GM12878 (cell line): ENCODE data around the gene SIVA1. TPM values are rescaled to one million over a fixed set of nuclear protein-coding genes. Genes with fewer than 3 reads are reported as not detected.

Experiments
- ATAC-seq: fragments of 200-7000 bp; cut with Tn5 transposase; 3 replicates; pipeline ENCODE4 v1.9.1; 2020; ENCODE audit warnings: mild to moderate bottlenecking, moderate library complexity
- BruUV-seq: library from RNA; stranded (reverse); fragments of 400-500 nt; replicated peaks from 2 replicates; lab custom pipeline; 2021; lab: Mats Ljungman, UMichigan
- CTCF ChIA-PET: fragments of 300-600 bp; sonication (Branson Sonifier 250); formaldehyde crosslinking; extraction: SDS; loops from one replicate; lab custom pipeline; 2021; ENCODE audit warnings: inconsistent platforms; lab: Yijun Ruan, JAX
- POLR2A ChIA-PET: fragments of 350-600 bp; formaldehyde crosslinking; extraction: SDS; loops from one replicate; lab custom pipeline; 2021; ENCODE audit warnings: inconsistent platforms; lab: Charles Lee
- RAD21 ChIA-PET: fragments of 300-600 bp; sonication (Branson Sonifier 250); formaldehyde crosslinking; loops from one replicate; lab custom pipeline; 2023; ENCODE audit warnings: antibody characterized with exemption; ENCODE audit not compliant: unreplicated experiment; lab: Charles Lee
- SMC1A ChIA-PET: fragments of 300-600 bp; sonication (Branson Sonifier 250); formaldehyde crosslinking; loops from one replicate; lab custom pipeline; 2023; ENCODE audit not compliant: unreplicated experiment, uncharacterized antibody; lab: Charles Lee
- DNase-seq: peaks from one replicate; pipeline ENCODE4 v3.0.0-alpha.2; 2011; ENCODE audit warnings: low read depth, low spot score
- FAIRE-seq: peaks from 3 replicates; lab custom pipeline; 2011; peaks lifted over from hg19 to GRCh38; lab: Jason Lieb, UNC
- H2AFZ ChIP-seq: 2 replicates; pipeline ENCODE4 v1.6.0; 2011; ENCODE audit warnings: low read depth, low read length, control low read depth; ENCODE audit not compliant: control insufficient read depth
- H3K27ac ChIP-seq: 2 replicates; pipeline ENCODE4 v1.5.1; 2011; ENCODE audit warnings: control low read depth; ENCODE audit not compliant: control insufficient read depth, insufficient read depth
- H3K27me3 ChIP-seq, 2 experiments: replicated peaks in 1 of 2; 2 replicates each; pipeline versions ENCODE4 v1.6.0 to v1.6.1; 2011; ENCODE audit warnings: low read length in 1 of 2; ENCODE audit not compliant: control insufficient read depth in 2 of 2, insufficient read depth in 2 of 2
- H3K36me3 ChIP-seq, 2 experiments: 2 replicates each; pipeline ENCODE4 v1.5.1; 2011; ENCODE audit warnings: low read length in 1 of 2; ENCODE audit not compliant: control insufficient read depth in 2 of 2, insufficient read depth in 2 of 2
- H3K4me1 ChIP-seq: 2 replicates; pipeline ENCODE4 v1.6.1; 2011; ENCODE audit warnings: mild to moderate bottlenecking, low read length, moderate library complexity, mixed read lengths; ENCODE audit not compliant: control insufficient read depth, insufficient read depth
- H3K4me2 ChIP-seq: 2 replicates; pipeline ENCODE4 v1.6.0; 2011; ENCODE audit warnings: control low read depth; ENCODE audit not compliant: control insufficient read depth, insufficient read depth
- H3K4me3 ChIP-seq: fragments of 200-600 bp; sonication (generic); 2 replicates; pipeline ENCODE4 v1.5.1; 2016
- H3K79me2 ChIP-seq: 2 replicates; pipeline ENCODE4 v1.6.0; 2011; ENCODE audit warnings: low read length; ENCODE audit not compliant: control insufficient read depth, insufficient read depth
- H3K9ac ChIP-seq: 2 replicates; pipeline ENCODE4 v1.8.0; 2011; ENCODE audit warnings: low read length, control low read depth, mixed read lengths; ENCODE audit not compliant: control insufficient read depth, insufficient read depth
- H3K9me3 ChIP-seq: replicated peaks from 3 replicates; pipeline ENCODE4 v1.5.1; 2011; ENCODE audit warnings: mild to moderate bottlenecking, low read length; ENCODE audit not compliant: control insufficient read depth, insufficient read depth
- H4K20me1 ChIP-seq: 2 replicates; pipeline ENCODE4 v1.6.0; 2011; ENCODE audit not compliant: control insufficient read depth, insufficient read depth
- CEBPB ChIP-seq, 2 experiments: fragments of 150-350 bp in 1 of 2; IDR thresholded peaks; 2 replicates each; pipeline ENCODE4 v1.6.1; 2012 to 2014; ENCODE audit warnings: low read depth in 2 of 2, low read length in 2 of 2, borderline replicate concordance in 1 of 2, inconsistent platforms in 1 of 2
- CHD2 ChIP-seq: IDR thresholded peaks from 2 replicates; pipeline ENCODE4 v1.6.1; 2011; ENCODE audit warnings: low read depth, low read length, improper control_type of control experiment, borderline replicate concordance
- FOXM1 ChIP-seq: IDR thresholded peaks from 2 replicates; pipeline ENCODE4 v1.6.1; 2012; ENCODE audit warnings: low read depth, mild to moderate bottlenecking, inconsistent platforms, low read length, moderate library complexity
- HDGF ChIP-seq: fragments of 450-650 bp; IDR thresholded peaks from 2 replicates; pipeline ENCODE4 v1.6.1; 2016; ENCODE audit warnings: antibody characterized with exemption
- PAX8 ChIP-seq: fragments of 450-650 bp; IDR thresholded peaks from 2 replicates; pipeline ENCODE4 v1.6.1; 2017; ENCODE audit warnings: mild to moderate bottlenecking, moderate library complexity
- SRF ChIP-seq, 2 experiments: IDR thresholded peaks; 2 replicates each; pipeline ENCODE4 v1.6.1; 2011; ENCODE audit warnings: low read depth in 2 of 2, low read length in 2 of 2, mild to moderate bottlenecking in 1 of 2, moderate library complexity in 1 of 2
- ZNF384 ChIP-seq: IDR thresholded peaks from 2 replicates; pipeline ENCODE4 v1.6.1; 2012; ENCODE audit warnings: low read depth, mild to moderate bottlenecking, low read length, improper control_type of control experiment, borderline replicate concordance
- WGBS: methylation state at CpG from one replicate; pipeline ENCODE4 v1.1.6; 2016; ENCODE audit warnings: low lambda C conversion rate; ENCODE audit not compliant: insufficient replicate concordance, insufficient coverage; ENCODE audit errors: missing lambda C conversion rate; 5-methylcytosine and 5-hydroxymethylcytosine counted together
- in situ Hi-C: fragments of 300-500 bp; cut with MboI; formaldehyde crosslinking; loops from 9 replicates; pipeline ENCODE4 v1.14.3; 2018; ENCODE audit warnings: mixed read lengths
- intact Hi-C: fragments of 100-400 bp; cut with micrococcal nuclease; formaldehyde crosslinking; loops from one replicate; pipeline ENCODE4 v1.14.2; 2022; ENCODE audit not compliant: unreplicated experiment
- polyA plus RNA-seq, 11 experiments: library from polyadenylated mRNA; depleted of rRNA in 4 of 11; unstranded in 6 of 11; stranded (reverse) in 5 of 11; fragments of >200 nt; fragmentation: Nextera tagmentation in 4 of 11; fragmentation: Illumina TruSeq in 1 of 11; extraction: Ambion mirVana in 4 of 11; extraction: Trizol in 1 of 11; gene quantifications; 1 replicate in 1 of 11; 2 replicates in 10 of 11; pipeline versions ENCODE4 v1.2.1 to v1.2.3, GENCODE V29; 2011 to 2016; ENCODE audit warnings: inconsistent platforms in 2 of 11, missing spikeins in 2 of 11, low read depth in 1 of 11
- total RNA-seq, 4 experiments: library from RNA; depleted of rRNA in 3 of 4; stranded (reverse); fragments of >200 nt in 3 of 4; fragmentation: Illumina TruSeq in 1 of 4; extraction: Trizol in 1 of 4; gene quantifications; 2 replicates each; pipeline versions ENCODE4 v1.2.1 to v1.2.3, GENCODE V29; 2013 to 2021
- TF ChIP-seq, protein P1 (sequence below): IDR thresholded peaks from 2 replicates; pipeline ENCODE4 v1.6.1; 2011; ENCODE audit warnings: low read depth, low read length, improper control_type of control experiment, borderline replicate concordance

Gene SIVA1
- total and polyA plus RNA-seq, 10 of the 15 experiments (the other 5 are each of a cell fraction or from before 2014, with no cell fraction given), result 4.6 to 282 (median 106) TPM

DNA sequence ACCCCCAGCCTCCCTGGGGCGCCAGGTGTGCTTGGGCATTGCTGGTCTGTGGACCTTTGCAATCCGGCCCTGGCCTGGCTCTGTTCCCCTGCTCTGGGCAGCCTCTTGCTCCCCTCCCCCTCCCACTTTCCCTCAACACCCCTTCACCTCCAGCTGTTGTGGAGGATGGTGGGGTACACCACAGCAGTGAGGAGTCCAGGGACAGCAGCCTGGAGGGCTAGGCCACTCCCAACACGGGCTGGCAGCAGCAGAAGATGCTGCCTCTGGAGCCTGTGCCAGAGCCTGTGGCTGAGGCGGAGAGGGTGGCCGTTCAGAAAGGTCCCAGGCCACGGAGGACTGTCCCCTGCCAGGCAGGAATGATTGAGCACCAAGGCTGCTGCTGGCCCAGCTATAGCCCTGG lies 55.5 kb downstream of the SIVA1 start:
- ATAC-seq (no peak), DNase-seq (no peak), FAIRE-seq (no peak)
- RAD21 ChIA-PET, result no interaction called here
- Histone ChIP-seq H3K4me2 (no peak overlapping the region), H3K4me3 (no peak overlapping the region), H3K9ac (no peak overlapping the region)
- 72% methylated on average over 6 of the region's 6 CpGs for WGBS
- POLR2A ChIA-PET, result no interaction called here
- TF ChIP-seq FOXM1, result no peak
- no peak for TF ChIP-seq HDGF
- TF ChIP-seq SRF (IDR thresholded peaks at IDR 0.05; ENCODE audit: low read depth in 2 of 2, low read length in 2 of 2), result no peak
- TF ChIP-seq PAX8, result no peak
- TF ChIP-seq CHD2, result no peak
- no peak for TF ChIP-seq CEBPB (IDR thresholded peaks at IDR 0.05; ENCODE audit: borderline replicate concordance in 1 of 2, low read depth in 2 of 2, low read length in 2 of 2)
- TF ChIP-seq, protein P1, sequence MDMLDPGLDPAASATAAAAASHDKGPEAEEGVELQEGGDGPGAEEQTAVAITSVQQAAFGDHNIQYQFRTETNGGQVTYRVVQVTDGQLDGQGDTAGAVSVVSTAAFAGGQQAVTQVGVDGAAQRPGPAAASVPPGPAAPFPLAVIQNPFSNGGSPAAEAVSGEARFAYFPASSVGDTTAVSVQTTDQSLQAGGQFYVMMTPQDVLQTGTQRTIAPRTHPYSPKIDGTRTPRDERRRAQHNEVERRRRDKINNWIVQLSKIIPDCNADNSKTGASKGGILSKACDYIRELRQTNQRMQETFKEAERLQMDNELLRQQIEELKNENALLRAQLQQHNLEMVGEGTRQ, result no peak
- no peak for TF ChIP-seq ZNF384
- TF ChIP-seq, all 136 proteins: peak for 0
- H3K9me3 ChIP-seq, result no peaks in the 10 kb centered on the region
- no peaks in the 10 kb centered on the region for H4K20me1 ChIP-seq
- no peaks in the 10 kb centered on the region for H3K36me3 ChIP-seq
- SMC1A ChIA-PET, result interaction anchor here (1.0 kb wide), 1 partner anchor 40 kb away, joined by 3 read pairs; no protein-coding TSS in a partner anchor
- no peak overlapping the region for H3K27ac ChIP-seq
- intact Hi-C loops, result no loop called here
- H2AFZ ChIP-seq, result no peak overlapping the region
- CTCF ChIA-PET, result no interaction called here
- H3K79me2 ChIP-seq, result no peaks in the 10 kb centered on the region
- BruUV-seq, result no TSS peak
- in situ Hi-C loops, result no loop called here
- no peaks in the 10 kb centered on the region for H3K27me3 ChIP-seq
- no peaks in the 10 kb centered on the region for H3K4me1 ChIP-seq

Other genes starting within 250 kb of the SIVA1 start
Only the 7 nearest of the 10 such genes appear.
- not detected in 2 replicates for gene TMEM179, start 148.4 kb upstream of the SIVA1 start, total RNA-seq (2014; rRNA removed)
- not detected in 2 replicates for gene TMEM179, start 148.4 kb upstream of the SIVA1 start, total RNA-seq (2014; rRNA removed; fragmentation: Illumina TruSeq; extraction: Trizol)
- gene TMEM179, start 148.4 kb upstream of the SIVA1 start, total RNA-seq (2021), result not detected in 2 replicates
- gene TMEM179, start 148.4 kb upstream of the SIVA1 start, polyA plus RNA-seq (2011; rRNA removed), result not detected in 2 replicates
- not detected in 2 replicates for gene TMEM179, start 148.4 kb upstream of the SIVA1 start, polyA plus RNA-seq (2014; fragmentation: Illumina TruSeq; extraction: Trizol)
- not detected for gene TMEM179, start 148.4 kb upstream of the SIVA1 start, polyA plus RNA-seq (2014; fragmentation: Nextera tagmentation; extraction: Ambion mirVana)
- not detected in 2 replicates for gene TMEM179, start 148.4 kb upstream of the SIVA1 start, polyA plus RNA-seq (2014; rRNA removed)
- gene TMEM179, start 148.4 kb upstream of the SIVA1 start, polyA plus RNA-seq (2016; fragmentation: Nextera tagmentation; extraction: Ambion mirVana), result not detected
- 16.3 and 21.1 TPM in 2 replicates for gene INF2, start 63.5 kb upstream of the SIVA1 start, total RNA-seq (2014; rRNA removed)
- 5.7 and 5.8 TPM in 2 replicates for gene INF2, start 63.5 kb upstream of the SIVA1 start, total RNA-seq (2014; rRNA removed; fragmentation: Illumina TruSeq; extraction: Trizol)
- 42.7 and 43.2 TPM in 2 replicates for gene INF2, start 63.5 kb upstream of the SIVA1 start, total RNA-seq (2021)
- gene INF2, start 63.5 kb upstream of the SIVA1 start, polyA plus RNA-seq (2011; rRNA removed), result 3.8 and 7.6 TPM in 2 replicates
- 2.7 and 5.3 TPM in 2 replicates for gene INF2, start 63.5 kb upstream of the SIVA1 start, polyA plus RNA-seq (2014; fragmentation: Illumina TruSeq; extraction: Trizol)
- gene INF2, start 63.5 kb upstream of the SIVA1 start, polyA plus RNA-seq (2014; fragmentation: Nextera tagmentation; extraction: Ambion mirVana), result 1 to 10 TPM in 1 of 2 experiments, under 1 TPM in 1; 0.72 to 2.1 TPM
- gene INF2, start 63.5 kb upstream of the SIVA1 start, polyA plus RNA-seq (2014; rRNA removed), result 28.2 and 33.9 TPM in 2 replicates
- gene INF2, start 63.5 kb upstream of the SIVA1 start, polyA plus RNA-seq (2016; fragmentation: Nextera tagmentation; extraction: Ambion mirVana), result 1 to 10 TPM; 8.9 to 9.1 TPM
- gene ADSS1, start 28.9 kb upstream of the SIVA1 start, total RNA-seq (2014; rRNA removed), result not detected in 2 replicates
- gene ADSS1, start 28.9 kb upstream of the SIVA1 start, total RNA-seq (2014; rRNA removed; fragmentation: Illumina TruSeq; extraction: Trizol), result not detected in 2 replicates
- gene ADSS1, start 28.9 kb upstream of the SIVA1 start, total RNA-seq (2021), result 0.28 TPM in 1 of 2 replicates, not detected in the other
- 0.19 and 0.39 TPM in 2 replicates for gene ADSS1, start 28.9 kb upstream of the SIVA1 start, polyA plus RNA-seq (2011; rRNA removed)
- 0.12 TPM in 1 of 2 replicates, not detected in the other for gene ADSS1, start 28.9 kb upstream of the SIVA1 start, polyA plus RNA-seq (2014; fragmentation: Illumina TruSeq; extraction: Trizol)
- under 1 TPM in 1 of 2 experiments, not detected in 1; 0.11 TPM for gene ADSS1, start 28.9 kb upstream of the SIVA1 start, polyA plus RNA-seq (2014; fragmentation: Nextera tagmentation; extraction: Ambion mirVana)
- gene ADSS1, start 28.9 kb upstream of the SIVA1 start, polyA plus RNA-seq (2014; rRNA removed), result 0.45 TPM in 1 of 2 replicates, not detected in the other
- not detected for gene ADSS1, start 28.9 kb upstream of the SIVA1 start, polyA plus RNA-seq (2016; fragmentation: Nextera tagmentation; extraction: Ambion mirVana)
- 70.8 and 83.6 TPM in 2 replicates for gene AKT1, start 42.6 kb downstream of the SIVA1 start, total RNA-seq (2014; rRNA removed)
- 55.9 and 62.4 TPM in 2 replicates for gene AKT1, start 42.6 kb downstream of the SIVA1 start, total RNA-seq (2014; rRNA removed; fragmentation: Illumina TruSeq; extraction: Trizol)
- gene AKT1, start 42.6 kb downstream of the SIVA1 start, total RNA-seq (2021), result 102 and 110 TPM in 2 replicates
- gene AKT1, start 42.6 kb downstream of the SIVA1 start, polyA plus RNA-seq (2011; rRNA removed), result 44.8 and 70.3 TPM in 2 replicates
- gene AKT1, start 42.6 kb downstream of the SIVA1 start, polyA plus RNA-seq (2014; fragmentation: Illumina TruSeq; extraction: Trizol), result 19.3 and 55.4 TPM in 2 replicates
- gene AKT1, start 42.6 kb downstream of the SIVA1 start, polyA plus RNA-seq (2014; fragmentation: Nextera tagmentation; extraction: Ambion mirVana), result 1 to 10 TPM in 1 of 2 experiments, under 1 TPM in 1; 0.63 to 1.4 TPM
- 92.3 and 101 TPM in 2 replicates for gene AKT1, start 42.6 kb downstream of the SIVA1 start, polyA plus RNA-seq (2014; rRNA removed)
- gene AKT1, start 42.6 kb downstream of the SIVA1 start, polyA plus RNA-seq (2016; fragmentation: Nextera tagmentation; extraction: Ambion mirVana), result 1 to 10 TPM; 9.0 to 9.2 TPM
- gene ZBTB42, start 48.0 kb downstream of the SIVA1 start, total RNA-seq (2014; rRNA removed), result 0.33 and 0.68 TPM in 2 replicates
- gene ZBTB42, start 48.0 kb downstream of the SIVA1 start, total RNA-seq (2014; rRNA removed; fragmentation: Illumina TruSeq; extraction: Trizol), result 0.46 and 0.54 TPM in 2 replicates
- gene ZBTB42, start 48.0 kb downstream of the SIVA1 start, total RNA-seq (2021), result 1.2 and 1.3 TPM in 2 replicates
- gene ZBTB42, start 48.0 kb downstream of the SIVA1 start, polyA plus RNA-seq (2011; rRNA removed), result 0.10 and 0.22 TPM in 2 replicates
- gene ZBTB42, start 48.0 kb downstream of the SIVA1 start, polyA plus RNA-seq (2014; fragmentation: Illumina TruSeq; extraction: Trizol), result 0.13 TPM in 1 of 2 replicates, not detected in the other
- gene ZBTB42, start 48.0 kb downstream of the SIVA1 start, polyA plus RNA-seq (2014; fragmentation: Nextera tagmentation; extraction: Ambion mirVana), result under 1 TPM in 1 of 2 experiments, not detected in 1; 0.05 TPM
- gene ZBTB42, start 48.0 kb downstream of the SIVA1 start, polyA plus RNA-seq (2014; rRNA removed), result 0.51 and 0.94 TPM in 2 replicates
- under 1 TPM in 1 of 2 experiments, not detected in 1; 0.23 TPM for gene ZBTB42, start 48.0 kb downstream of the SIVA1 start, polyA plus RNA-seq (2016; fragmentation: Nextera tagmentation; extraction: Ambion mirVana)
- 0.06 and 0.16 TPM in 2 replicates for gene CEP170B, start 112.1 kb downstream of the SIVA1 start, total RNA-seq (2014; rRNA removed)
- gene CEP170B, start 112.1 kb downstream of the SIVA1 start, total RNA-seq (2014; rRNA removed; fragmentation: Illumina TruSeq; extraction: Trizol), result 0.04 and 0.05 TPM in 2 replicates
- 0.44 and 0.51 TPM in 2 replicates for gene CEP170B, start 112.1 kb downstream of the SIVA1 start, total RNA-seq (2021)
- 0.03 TPM in 1 of 2 replicates, not detected in the other for gene CEP170B, start 112.1 kb downstream of the SIVA1 start, polyA plus RNA-seq (2011; rRNA removed)
- gene CEP170B, start 112.1 kb downstream of the SIVA1 start, polyA plus RNA-seq (2014; fragmentation: Illumina TruSeq; extraction: Trizol), result 0.01 TPM in 1 of 2 replicates, not detected in the other
- gene CEP170B, start 112.1 kb downstream of the SIVA1 start, polyA plus RNA-seq (2014; fragmentation: Nextera tagmentation; extraction: Ambion mirVana), result not detected
- 0.12 and 0.24 TPM in 2 replicates for gene CEP170B, start 112.1 kb downstream of the SIVA1 start, polyA plus RNA-seq (2014; rRNA removed)
- not detected for gene CEP170B, start 112.1 kb downstream of the SIVA1 start, polyA plus RNA-seq (2016; fragmentation: Nextera tagmentation; extraction: Ambion mirVana)
- 32.1 and 43.2 TPM in 2 replicates for gene PLD4, start 171.7 kb downstream of the SIVA1 start, total RNA-seq (2014; rRNA removed)
- 7.2 and 9.1 TPM in 2 replicates for gene PLD4, start 171.7 kb downstream of the SIVA1 start, total RNA-seq (2014; rRNA removed; fragmentation: Illumina TruSeq; extraction: Trizol)
- gene PLD4, start 171.7 kb downstream of the SIVA1 start, total RNA-seq (2021), result 54.3 and 57.7 TPM in 2 replicates
- 0.04 and 0.20 TPM in 2 replicates for gene PLD4, start 171.7 kb downstream of the SIVA1 start, polyA plus RNA-seq (2011; rRNA removed)
- gene PLD4, start 171.7 kb downstream of the SIVA1 start, polyA plus RNA-seq (2014; fragmentation: Illumina TruSeq; extraction: Trizol), result 2.7 and 5.3 TPM in 2 replicates
- gene PLD4, start 171.7 kb downstream of the SIVA1 start, polyA plus RNA-seq (2014; fragmentation: Nextera tagmentation; extraction: Ambion mirVana), result under 1 TPM; 0.27 to 0.37 TPM
- gene PLD4, start 171.7 kb downstream of the SIVA1 start, polyA plus RNA-seq (2014; rRNA removed), result 36.3 and 46.7 TPM in 2 replicates
- 10 to 100 TPM; 10.6 to 13.0 TPM for gene PLD4, start 171.7 kb downstream of the SIVA1 start, polyA plus RNA-seq (2016; fragmentation: Nextera tagmentation; extraction: Ambion mirVana)